ENCODE results near the gene KCTD2.

The KCTD2 gene

GRCh38 chr17:75059369-75060345 is 12.6 kb downstream of the KCTD2 start:
- TF ChIP-seq CTCF (IDR thresholded peaks at IDR 0.05; ENCODE audit: control insufficient read depth, extremely low read depth, insufficient read depth): peak; percentile 54
- no peak for DNase-seq (ENCODE audit: low read depth)
- no peak overlapping the region for H3K4me3 ChIP-seq (ENCODE audit: low read depth, low read length)

DNA sequence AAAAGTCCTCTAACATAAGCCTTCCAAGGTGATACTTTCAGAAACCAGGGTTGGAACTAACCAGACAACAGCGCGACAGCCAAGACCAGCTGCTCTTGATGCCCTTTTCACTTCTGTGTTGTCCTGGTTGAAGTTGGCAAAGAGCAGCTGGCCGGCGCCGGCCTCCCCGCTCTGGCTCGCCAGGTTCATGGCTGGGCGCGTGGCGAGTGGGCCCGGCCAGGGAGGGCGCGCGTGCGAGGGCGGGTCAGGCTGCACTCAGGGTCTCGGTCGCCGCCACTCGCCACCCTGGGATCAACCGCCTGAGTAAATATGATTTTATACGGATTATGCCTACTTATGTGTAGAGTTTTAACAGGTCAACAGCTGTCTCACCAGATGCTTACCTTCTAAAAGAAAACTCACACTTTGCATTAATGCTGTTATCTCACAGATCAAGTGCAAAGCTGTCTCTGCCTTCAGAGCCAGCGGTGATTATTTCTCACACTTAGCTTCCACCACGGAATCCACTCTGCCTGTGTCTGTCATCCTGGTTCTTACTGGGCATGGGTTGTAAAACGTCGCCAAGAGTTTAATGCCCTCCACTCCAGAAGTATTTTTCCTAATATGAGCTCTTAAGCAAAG is 13.5 kb downstream of the KCTD2 start:
- no peak overlapping the region for H3K4me3 ChIP-seq (ENCODE audit: low read depth, low read length)
- no peak for TF ChIP-seq CTCF (IDR thresholded peaks at IDR 0.05; ENCODE audit: control insufficient read depth, extremely low read depth, insufficient read depth)
- DNase-seq (ENCODE audit: low read depth): no peak

DNA sequence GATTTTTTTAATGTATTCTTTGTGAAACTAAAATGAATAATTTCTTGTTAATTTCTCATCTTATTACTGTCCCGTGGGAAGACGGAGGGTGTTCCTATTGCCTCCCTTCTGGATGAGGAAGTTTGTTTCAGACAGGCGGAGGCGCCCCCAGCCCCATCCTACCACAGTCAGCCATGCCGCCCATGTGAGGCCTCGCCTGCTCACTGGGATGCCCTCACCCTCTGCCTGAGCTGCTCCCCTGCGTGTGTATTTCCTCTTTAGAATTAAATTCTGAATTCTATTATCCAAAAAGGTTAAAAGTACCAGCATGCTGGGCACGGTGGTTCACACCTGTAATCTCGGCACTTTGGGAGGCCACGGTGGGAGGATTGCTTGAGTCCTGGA is 14.0 kb downstream of the KCTD2 start:
- DNase-seq (ENCODE audit: low read depth): no peak
- TF ChIP-seq CTCF (IDR thresholded peaks at IDR 0.05; ENCODE audit: control insufficient read depth, extremely low read depth, insufficient read depth): no peak
- H3K4me3 ChIP-seq (ENCODE audit: low read depth, low read length): no peak overlapping the region

- no peak for TF ChIP-seq CTCF (IDR thresholded peaks at IDR 0.05; ENCODE audit: control insufficient read depth, extremely low read depth, insufficient read depth)
- DNase-seq (ENCODE audit: low read depth): no peak
- H3K4me3 ChIP-seq (ENCODE audit: low read depth, low read length): no peak overlapping the region
Measured at GRCh38 chr17:75061618-75062017, 14.6 kb downstream of the KCTD2 start.

GRCh38 chr17:75063201-75063600 is 16.2 kb downstream of the KCTD2 start:
- no peak overlapping the region for H3K4me3 ChIP-seq (ENCODE audit: low read depth, low read length)
- DNase-seq (ENCODE audit: low read depth): no peak
- no peak for TF ChIP-seq CTCF (IDR thresholded peaks at IDR 0.05; ENCODE audit: control insufficient read depth, extremely low read depth, insufficient read depth)

DNA sequence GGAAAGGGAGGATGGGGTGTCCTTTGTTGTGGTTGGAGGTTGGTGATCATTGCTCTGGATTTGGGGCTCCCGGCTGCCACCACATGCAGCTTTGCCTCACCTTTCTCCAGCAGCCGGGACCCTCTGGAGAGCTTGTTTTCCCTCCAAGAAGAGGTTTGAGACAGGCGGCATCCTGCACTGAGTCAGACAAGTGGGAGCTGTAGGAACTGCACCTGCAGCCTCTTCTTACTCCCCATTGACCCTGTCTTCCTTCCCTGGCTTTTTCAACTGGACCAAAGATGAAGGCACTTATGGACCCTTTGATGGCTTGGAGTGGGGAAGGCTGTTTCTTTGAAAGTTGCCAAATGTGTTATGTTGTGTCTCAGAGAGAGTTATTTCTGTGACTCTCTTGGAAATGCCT is 16.6 kb downstream of the KCTD2 start:
- no peak for DNase-seq (ENCODE audit: low read depth)
- TF ChIP-seq CTCF (IDR thresholded peaks at IDR 0.05; ENCODE audit: control insufficient read depth, extremely low read depth, insufficient read depth): no peak
- no peak overlapping the region for H3K4me3 ChIP-seq (ENCODE audit: low read depth, low read length)
